GM23338 (cell line): ENCODE results near the gene TDRD7. TPM values are rescaled to one million over a fixed set of nuclear protein-coding genes. Genes with fewer than 3 reads are reported as not detected.
A peak's percentile ranks its signal among the peaks of the same experiment; 100 is the strongest.

Experiments
- ATAC-seq: fragments of 200-7000 bp; cut with Tn5 transposase; 3 replicates; pipeline ENCODE4 v1.9.1; 2020
- DNase-seq: peaks from one replicate; pipeline ENCODE4 v3.0.0-alpha.2; 2015; ENCODE audit warnings: low spot score
- H2AFZ ChIP-seq: fragments of 200-600 bp; sonication (generic); 2 replicates; pipeline ENCODE4 v1.8.0; 2016; ENCODE audit warnings: antibody characterized with exemption, mild to moderate bottlenecking, moderate library complexity
- H3F3A ChIP-seq: fragments of 200-600 bp; sonication (generic); replicated peaks from 2 replicates; pipeline ENCODE4 v1.8.0; 2017; ENCODE audit warnings: antibody characterized with exemption, mixed run types, low read depth
- H3K27ac ChIP-seq: fragments of 200-600 bp; sonication (generic); 2 replicates; pipeline ENCODE4 v1.6.1; 2016; ENCODE audit warnings: low read depth
- H3K27me3 ChIP-seq: fragments of 200-600 bp; sonication (generic); 2 replicates; pipeline ENCODE4 v1.8.0; 2016; ENCODE audit warnings: mild to moderate bottlenecking, mixed run types, moderate library complexity; ENCODE audit not compliant: insufficient read depth
- H3K36me3 ChIP-seq: fragments of 200-600 bp; sonication (generic); 2 replicates; pipeline ENCODE4 v1.8.0; 2016; ENCODE audit warnings: mild to moderate bottlenecking; ENCODE audit not compliant: insufficient read depth
- H3K4me1 ChIP-seq: fragments of 200-600 bp; sonication (generic); 2 replicates; pipeline ENCODE4 v1.8.0; 2016; ENCODE audit warnings: mild to moderate bottlenecking, moderate library complexity; ENCODE audit not compliant: insufficient read depth
- H3K4me2 ChIP-seq: fragments of 200-600 bp; sonication (generic); 2 replicates; pipeline ENCODE4 v1.7.1; 2017; ENCODE audit warnings: mixed run types
- H3K4me3 ChIP-seq: fragments of 200-600 bp; sonication (generic); 2 replicates; pipeline ENCODE4 v1.6.1; 2016; ENCODE audit warnings: mixed run types
- H3K79me2 ChIP-seq: fragments of 200-600 bp; sonication (generic); replicated peaks from 2 replicates; pipeline ENCODE4 v1.8.0; 2017; ENCODE audit warnings: mild to moderate bottlenecking; ENCODE audit not compliant: insufficient read depth
- H3K9me2 ChIP-seq: fragments of 200-600 bp; sonication (generic); 2 replicates; pipeline ENCODE4 v1.8.0; 2017; ENCODE audit not compliant: insufficient read depth
- H4K20me1 ChIP-seq: fragments of 200-600 bp; sonication (generic); replicated peaks from 2 replicates; pipeline ENCODE4 v1.8.0; 2017; ENCODE audit warnings: mild to moderate bottlenecking; ENCODE audit not compliant: insufficient read depth
- H3K27ac Mint-ChIP-seq: 2 replicates; pipeline ENCODE4 v1.8.0; 2020; ENCODE audit warnings: inconsistent platforms, mild to moderate bottlenecking, moderate library complexity, mixed read lengths
- H3K27me3 Mint-ChIP-seq: 3 replicates; pipeline ENCODE4 v1.8.0; 2022; ENCODE audit warnings: low read depth, mild to moderate bottlenecking, moderate library complexity, mixed read lengths, inconsistent platforms; ENCODE audit not compliant: insufficient read depth, poor library complexity
- H3K36me3 Mint-ChIP-seq: 3 replicates; pipeline ENCODE4 v1.8.0; 2021; ENCODE audit warnings: low read depth, mild to moderate bottlenecking, inconsistent platforms, moderate library complexity, mixed read lengths
- H3K4me1 Mint-ChIP-seq: 3 replicates; pipeline ENCODE4 v1.8.0; 2020; ENCODE audit warnings: mild to moderate bottlenecking, inconsistent platforms, mixed read lengths
- H3K4me3 Mint-ChIP-seq: 3 replicates; pipeline ENCODE4 v1.8.0; 2021; ENCODE audit warnings: moderate library complexity, mild to moderate bottlenecking, inconsistent platforms, mixed read lengths
- H3K9me3 Mint-ChIP-seq: 3 replicates; pipeline ENCODE4 v1.8.0; 2020; ENCODE audit warnings: moderate library complexity, mild to moderate bottlenecking, inconsistent platforms, mixed read lengths
- CREB1 ChIP-seq: fragments of 250-450 bp; sonication (Bioruptor Pico); IDR thresholded peaks from 2 replicates; pipeline ENCODE4 v1.5.0; 2020; ENCODE audit warnings: low read depth, mild to moderate bottlenecking, moderate library complexity
- EZH2 ChIP-seq: fragments of 200-600 bp; sonication (generic); IDR thresholded peaks from one replicate; pipeline ENCODE4 v1.8.0; 2017; ENCODE audit warnings: antibody characterized with exemption, mild to moderate bottlenecking, low read depth; ENCODE audit not compliant: unreplicated experiment
- EZH2phosphoT487 ChIP-seq: fragments of 200-600 bp; sonication (generic); IDR thresholded peaks from one replicate; pipeline ENCODE4 v1.8.1; 2018; ENCODE audit warnings: antibody characterized with exemption; ENCODE audit not compliant: unreplicated experiment
- JUNB ChIP-seq: IDR thresholded peaks from one replicate; pipeline ENCODE4 v1.6.1; 2016; ENCODE audit warnings: antibody characterized with exemption; ENCODE audit not compliant: unreplicated experiment
- NANOG ChIP-seq: IDR thresholded peaks from 2 replicates; pipeline ENCODE4 v1.6.1; 2016; ENCODE audit warnings: antibody characterized with exemption, borderline replicate concordance
- POLR2AphosphoS5 ChIP-seq: IDR thresholded peaks from 2 replicates; pipeline ENCODE4 v1.6.1; 2016; ENCODE audit warnings: antibody characterized with exemption, low read depth
- STAT1 ChIP-seq: IDR thresholded peaks from one replicate; pipeline ENCODE4 v1.6.1; 2016; ENCODE audit warnings: antibody characterized with exemption; ENCODE audit not compliant: unreplicated experiment
- ZNF114 ChIP-seq: fragments of 250-450 bp; sonication (Bioruptor Pico); IDR thresholded peaks from 2 replicates; pipeline ENCODE4 v1.5.0; 2020; ENCODE audit warnings: mild to moderate bottlenecking, moderate library complexity
- ZNF331 ChIP-seq: fragments of 250-450 bp; sonication (Bioruptor Pico); IDR thresholded peaks from 2 replicates; pipeline ENCODE4 v1.5.0; 2020; ENCODE audit warnings: low read depth, mild to moderate bottlenecking, moderate library complexity
- polyA plus RNA-seq: library from polyadenylated mRNA; unstranded; fragments of >200 nt; fragmentation: Nextera tagmentation; extraction: Ambion mirVana; gene quantifications from 2 replicates; pipeline ENCODE4 v1.2.1, GENCODE V29; 2016
- total RNA-seq: library from RNA; depleted of rRNA; stranded (reverse); fragments of >200 nt; shearing (Covaris generic); gene quantifications from 2 replicates; pipeline ENCODE4 v1.2.3, GENCODE V29; 2014
- TF ChIP-seq, protein P1 (sequence below): IDR thresholded peaks from one replicate; pipeline ENCODE4 v1.6.1; 2018; ENCODE audit warnings: antibody characterized with exemption; ENCODE audit not compliant: unreplicated experiment
- TF ChIP-seq, protein P2 (sequence below), 2 experiments: fragments of 200-600 bp in 1 of 2; sonication (generic) in 1 of 2; conservative IDR thresholded peaks; 2 replicates each; pipeline versions ENCODE4 v1.5.1 to v1.6.1; 2016 to 2017; ENCODE audit warnings: antibody characterized with exemption in 2 of 2, low read depth in 2 of 2, mild to moderate bottlenecking in 2 of 2, moderate library complexity in 1 of 2
- TF ChIP-seq, protein P3 (sequence below): fragments of 250-450 bp; sonication (Bioruptor Pico); IDR thresholded peaks from 2 replicates; pipeline ENCODE4 v1.5.0; 2020; ENCODE audit warnings: mild to moderate bottlenecking, moderate library complexity

The TDRD7 gene
- total and polyA plus RNA-seq, 2 experiments from 2014 or later, result 1.7 to 3.1 TPM

DNA sequence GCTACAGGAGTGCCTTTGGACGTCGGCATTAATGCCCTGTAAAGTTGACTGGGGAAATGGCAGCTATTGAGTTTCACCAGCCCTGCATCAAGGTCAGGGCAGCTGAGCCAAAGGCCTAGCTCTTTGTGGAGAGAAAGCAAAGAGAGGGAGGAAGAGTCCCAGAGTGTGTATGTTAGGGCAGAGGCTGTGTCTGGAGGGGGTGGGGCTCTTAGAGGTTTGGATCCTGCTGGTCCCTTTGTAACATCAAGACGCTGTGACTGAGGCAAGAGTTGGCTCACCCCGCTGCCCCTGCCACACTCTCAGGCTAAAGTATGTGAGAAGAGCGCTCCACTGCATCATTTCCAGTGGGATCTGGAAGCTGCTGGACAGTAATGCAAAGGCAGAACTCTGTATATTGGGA is 123.9 kb downstream of the TDRD7 start:
- H3K27me3 ChIP-seq, result no peaks in the 10 kb centered on the region

More for the DNA sequence above, 123.9 kb downstream of the TDRD7 start:
- H3K27ac Mint-ChIP-seq, result no peak overlapping the region
- H3K4me1 Mint-ChIP-seq, result peaks cover 2% of the 10 kb centered on the region; the same call in 1 of the 3 replicates
- ATAC-seq (peak; percentile 65), DNase-seq (no peak)
- no peaks in the 10 kb centered on the region for H3F3A ChIP-seq
- TF ChIP-seq NANOG (no peak), ZNF114 (no peak), JUNB (no peak), POLR2AphosphoS5 (no peak), CREB1 (CRISPR knock-in tag) (no peak), EZH2phosphoT487 (no peak), STAT1 (no peak), EZH2 (no peak), ZNF331 (CRISPR knock-in tag) (no peak)
- TF ChIP-seq, protein P1, sequence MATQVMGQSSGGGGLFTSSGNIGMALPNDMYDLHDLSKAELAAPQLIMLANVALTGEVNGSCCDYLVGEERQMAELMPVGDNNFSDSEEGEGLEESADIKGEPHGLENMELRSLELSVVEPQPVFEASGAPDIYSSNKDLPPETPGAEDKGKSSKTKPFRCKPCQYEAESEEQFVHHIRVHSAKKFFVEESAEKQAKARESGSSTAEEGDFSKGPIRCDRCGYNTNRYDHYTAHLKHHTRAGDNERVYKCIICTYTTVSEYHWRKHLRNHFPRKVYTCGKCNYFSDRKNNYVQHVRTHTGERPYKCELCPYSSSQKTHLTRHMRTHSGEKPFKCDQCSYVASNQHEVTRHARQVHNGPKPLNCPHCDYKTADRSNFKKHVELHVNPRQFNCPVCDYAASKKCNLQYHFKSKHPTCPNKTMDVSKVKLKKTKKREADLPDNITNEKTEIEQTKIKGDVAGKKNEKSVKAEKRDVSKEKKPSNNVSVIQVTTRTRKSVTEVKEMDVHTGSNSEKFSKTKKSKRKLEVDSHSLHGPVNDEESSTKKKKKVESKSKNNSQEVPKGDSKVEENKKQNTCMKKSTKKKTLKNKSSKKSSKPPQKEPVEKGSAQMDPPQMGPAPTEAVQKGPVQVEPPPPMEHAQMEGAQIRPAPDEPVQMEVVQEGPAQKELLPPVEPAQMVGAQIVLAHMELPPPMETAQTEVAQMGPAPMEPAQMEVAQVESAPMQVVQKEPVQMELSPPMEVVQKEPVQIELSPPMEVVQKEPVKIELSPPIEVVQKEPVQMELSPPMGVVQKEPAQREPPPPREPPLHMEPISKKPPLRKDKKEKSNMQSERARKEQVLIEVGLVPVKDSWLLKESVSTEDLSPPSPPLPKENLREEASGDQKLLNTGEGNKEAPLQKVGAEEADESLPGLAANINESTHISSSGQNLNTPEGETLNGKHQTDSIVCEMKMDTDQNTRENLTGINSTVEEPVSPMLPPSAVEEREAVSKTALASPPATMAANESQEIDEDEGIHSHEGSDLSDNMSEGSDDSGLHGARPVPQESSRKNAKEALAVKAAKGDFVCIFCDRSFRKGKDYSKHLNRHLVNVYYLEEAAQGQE, result no peak
- TF ChIP-seq, protein P2, sequence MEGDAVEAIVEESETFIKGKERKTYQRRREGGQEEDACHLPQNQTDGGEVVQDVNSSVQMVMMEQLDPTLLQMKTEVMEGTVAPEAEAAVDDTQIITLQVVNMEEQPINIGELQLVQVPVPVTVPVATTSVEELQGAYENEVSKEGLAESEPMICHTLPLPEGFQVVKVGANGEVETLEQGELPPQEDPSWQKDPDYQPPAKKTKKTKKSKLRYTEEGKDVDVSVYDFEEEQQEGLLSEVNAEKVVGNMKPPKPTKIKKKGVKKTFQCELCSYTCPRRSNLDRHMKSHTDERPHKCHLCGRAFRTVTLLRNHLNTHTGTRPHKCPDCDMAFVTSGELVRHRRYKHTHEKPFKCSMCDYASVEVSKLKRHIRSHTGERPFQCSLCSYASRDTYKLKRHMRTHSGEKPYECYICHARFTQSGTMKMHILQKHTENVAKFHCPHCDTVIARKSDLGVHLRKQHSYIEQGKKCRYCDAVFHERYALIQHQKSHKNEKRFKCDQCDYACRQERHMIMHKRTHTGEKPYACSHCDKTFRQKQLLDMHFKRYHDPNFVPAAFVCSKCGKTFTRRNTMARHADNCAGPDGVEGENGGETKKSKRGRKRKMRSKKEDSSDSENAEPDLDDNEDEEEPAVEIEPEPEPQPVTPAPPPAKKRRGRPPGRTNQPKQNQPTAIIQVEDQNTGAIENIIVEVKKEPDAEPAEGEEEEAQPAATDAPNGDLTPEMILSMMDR (conservative IDR thresholded peaks at IDR 0.05; ENCODE audit: low read depth in 2 of 2), result no peak
- TF ChIP-seq, protein P3, sequence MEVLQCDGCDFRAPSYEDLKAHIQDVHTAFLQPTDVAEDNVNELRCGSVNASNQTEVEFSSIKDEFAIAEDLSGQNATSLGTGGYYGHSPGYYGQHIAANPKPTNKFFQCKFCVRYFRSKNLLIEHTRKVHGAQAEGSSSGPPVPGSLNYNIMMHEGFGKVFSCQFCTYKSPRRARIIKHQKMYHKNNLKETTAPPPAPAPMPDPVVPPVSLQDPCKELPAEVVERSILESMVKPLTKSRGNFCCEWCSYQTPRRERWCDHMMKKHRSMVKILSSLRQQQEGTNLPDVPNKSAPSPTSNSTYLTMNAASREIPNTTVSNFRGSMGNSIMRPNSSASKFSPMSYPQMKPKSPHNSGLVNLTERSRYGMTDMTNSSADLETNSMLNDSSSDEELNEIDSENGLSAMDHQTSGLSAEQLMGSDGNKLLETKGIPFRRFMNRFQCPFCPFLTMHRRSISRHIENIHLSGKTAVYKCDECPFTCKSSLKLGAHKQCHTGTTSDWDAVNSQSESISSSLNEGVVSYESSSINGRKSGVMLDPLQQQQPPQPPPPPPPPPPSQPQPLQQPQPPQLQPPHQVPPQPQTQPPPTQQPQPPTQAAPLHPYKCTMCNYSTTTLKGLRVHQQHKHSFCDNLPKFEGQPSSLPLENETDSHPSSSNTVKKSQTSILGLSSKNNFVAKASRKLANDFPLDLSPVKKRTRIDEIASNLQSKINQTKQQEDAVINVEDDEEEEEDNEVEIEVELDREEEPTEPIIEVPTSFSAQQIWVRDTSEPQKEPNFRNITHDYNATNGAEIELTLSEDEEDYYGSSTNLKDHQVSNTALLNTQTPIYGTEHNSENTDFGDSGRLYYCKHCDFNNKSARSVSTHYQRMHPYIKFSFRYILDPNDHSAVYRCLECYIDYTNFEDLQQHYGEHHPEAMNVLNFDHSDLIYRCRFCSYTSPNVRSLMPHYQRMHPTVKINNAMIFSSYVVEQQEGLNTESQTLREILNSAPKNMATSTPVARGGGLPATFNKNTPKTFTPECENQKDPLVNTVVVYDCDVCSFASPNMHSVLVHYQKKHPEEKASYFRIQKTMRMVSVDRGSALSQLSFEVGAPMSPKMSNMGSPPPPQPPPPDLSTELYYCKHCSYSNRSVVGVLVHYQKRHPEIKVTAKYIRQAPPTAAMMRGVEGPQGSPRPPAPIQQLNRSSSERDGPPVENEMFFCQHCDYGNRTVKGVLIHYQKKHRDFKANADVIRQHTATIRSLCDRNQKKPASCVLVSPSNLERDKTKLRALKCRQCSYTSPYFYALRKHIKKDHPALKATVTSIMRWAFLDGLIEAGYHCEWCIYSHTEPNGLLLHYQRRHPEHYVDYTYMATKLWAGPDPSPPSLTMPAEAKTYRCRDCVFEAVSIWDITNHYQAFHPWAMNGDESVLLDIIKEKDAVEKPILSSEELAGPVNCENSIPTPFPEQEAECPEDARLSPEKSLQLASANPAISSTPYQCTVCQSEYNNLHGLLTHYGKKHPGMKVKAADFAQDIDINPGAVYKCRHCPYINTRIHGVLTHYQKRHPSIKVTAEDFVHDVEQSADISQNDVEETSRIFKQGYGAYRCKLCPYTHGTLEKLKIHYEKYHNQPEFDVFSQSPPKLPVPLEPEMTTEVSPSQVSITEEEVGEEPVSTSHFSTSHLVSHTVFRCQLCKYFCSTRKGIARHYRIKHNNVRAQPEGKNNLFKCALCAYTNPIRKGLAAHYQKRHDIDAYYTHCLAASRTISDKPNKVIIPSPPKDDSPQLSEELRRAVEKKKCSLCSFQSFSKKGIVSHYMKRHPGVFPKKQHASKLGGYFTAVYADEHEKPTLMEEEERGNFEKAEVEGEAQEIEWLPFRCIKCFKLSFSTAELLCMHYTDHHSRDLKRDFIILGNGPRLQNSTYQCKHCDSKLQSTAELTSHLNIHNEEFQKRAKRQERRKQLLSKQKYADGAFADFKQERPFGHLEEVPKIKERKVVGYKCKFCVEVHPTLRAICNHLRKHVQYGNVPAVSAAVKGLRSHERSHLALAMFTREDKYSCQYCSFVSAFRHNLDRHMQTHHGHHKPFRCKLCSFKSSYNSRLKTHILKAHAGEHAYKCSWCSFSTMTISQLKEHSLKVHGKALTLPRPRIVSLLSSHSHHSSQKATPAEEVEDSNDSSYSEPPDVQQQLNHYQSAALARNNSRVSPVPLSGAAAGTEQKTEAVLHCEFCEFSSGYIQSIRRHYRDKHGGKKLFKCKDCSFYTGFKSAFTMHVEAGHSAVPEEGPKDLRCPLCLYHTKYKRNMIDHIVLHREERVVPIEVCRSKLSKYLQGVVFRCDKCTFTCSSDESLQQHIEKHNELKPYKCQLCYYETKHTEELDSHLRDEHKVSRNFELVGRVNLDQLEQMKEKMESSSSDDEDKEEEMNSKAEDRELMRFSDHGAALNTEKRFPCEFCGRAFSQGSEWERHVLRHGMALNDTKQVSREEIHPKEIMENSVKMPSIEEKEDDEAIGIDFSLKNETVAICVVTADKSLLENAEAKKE (CRISPR knock-in tag), result no peak
- H3K4me3 ChIP-seq, result no peak overlapping the region
- no peaks in the 10 kb centered on the region for H3K9me3 Mint-ChIP-seq
- peaks cover 3% of the 10 kb centered on the region for H3K27me3 Mint-ChIP-seq
- H3K36me3 Mint-ChIP-seq, result no peaks in the 10 kb centered on the region
- no peaks in the 10 kb centered on the region for H3K4me1 ChIP-seq
- no peaks in the 10 kb centered on the region for H3K79me2 ChIP-seq
- no peaks in the 10 kb centered on the region for H3K36me3 ChIP-seq
- H3K4me3 Mint-ChIP-seq, result no peak overlapping the region
- H3K27ac ChIP-seq, result no peak overlapping the region
- H3K4me2 ChIP-seq, result no peak overlapping the region
- H3K9me2 ChIP-seq, result no peaks in the 10 kb centered on the region
- 0 out of 2 replicates have a peak overlapping the region, but pooled peaks have one; percentile 7 for H2AFZ ChIP-seq
- H4K20me1 ChIP-seq, result no peaks in the 10 kb centered on the region
